Measurements from ENCODE around the gene DIDO1.

Gene DIDO1

GRCh38 chr20:62834967-62835730 lies 91.2 kb downstream of the DIDO1 start:
- no peak for DNase-seq (ENCODE audit: low spot score)

GRCh38 chr20:62832951-62833391 lies 93.3 kb downstream of the DIDO1 start:
- DNase-seq (ENCODE audit: low spot score) = no peak

- DNase-seq (ENCODE audit: low spot score) = no peak
Observed at GRCh38 chr20:62832212-62832922, 93.9 kb downstream of the DIDO1 start.

GRCh38 chr20:62831854-62832211 lies 94.5 kb downstream of the DIDO1 start:
- DNase-seq (ENCODE audit: low spot score) = no peak

GRCh38 chr20:62831361-62831788 lies 94.9 kb downstream of the DIDO1 start:
- DNase-seq (ENCODE audit: low spot score) = no peak

GRCh38 chr20:62830821-62831220 lies 95.5 kb downstream of the DIDO1 start:
- DNase-seq (ENCODE audit: low spot score) = no peak

- DNase-seq (ENCODE audit: low spot score) = no peak
Observed at GRCh38 chr20:62830251-62830650, 96.1 kb downstream of the DIDO1 start.

GRCh38 chr20:62829231-62830230 lies 96.8 kb downstream of the DIDO1 start:
- no peak for DNase-seq (ENCODE audit: low spot score)

GRCh38 chr20:62828511-62829230 lies 97.6 kb downstream of the DIDO1 start:
- no peak for DNase-seq (ENCODE audit: low spot score)

GRCh38 chr20:62828051-62828450 lies 98.3 kb downstream of the DIDO1 start:
- no peak for DNase-seq (ENCODE audit: low spot score)

Measured in AG20443 (cell line).